Vagina (tissue), 2 donors: ENCODE measurements around the gene TES.

Source experiments
- CTCF ChIP-seq, 3 experiments: fragments of 450-650 bp in 2 of 3; fragments of 200-600 bp in 1 of 3; sonication (generic) in 1 of 3; IDR thresholded peaks; one replicate each; pipeline ENCODE4 v1.5.1; 2017 to 2019; ENCODE audit warnings: antibody characterized with exemption in 3 of 3, mild to moderate bottlenecking in 2 of 3, moderate library complexity in 2 of 3
- POLR2A ChIP-seq, 2 donors: fragments of 450-650 bp; IDR thresholded peaks; one replicate each; pipeline ENCODE4 v1.6.1; 2017; ENCODE audit warnings: antibody characterized with exemption in 2 of 2, mild to moderate bottlenecking in 2 of 2, moderate library complexity in 2 of 2
- POLR2AphosphoS5 ChIP-seq, 2 donors: sonication (generic); formaldehyde crosslinking; IDR thresholded peaks; one replicate each; pipeline ENCODE4 v1.9.0; 2017; ENCODE audit warnings: antibody characterized with exemption in 2 of 2, mild to moderate bottlenecking in 2 of 2, low read depth in 1 of 2; ENCODE audit not compliant: insufficient read depth in 1 of 2

GRCh38 chr7:116259156-116259870, 49.0 kb downstream of the TES start:
- TF ChIP-seq CTCF (IDR thresholded peaks at IDR 0.05) (no peak), POLR2A (IDR thresholded peaks at IDR 0.05) (no peak), POLR2AphosphoS5 (IDR thresholded peaks at IDR 0.05; ENCODE audit: insufficient read depth in 1 of 2, low read depth in 1 of 2) (no peak)
